Measurements from ENCODE around the gene ZNF394. TPM values are rescaled to one million over a fixed set of nuclear protein-coding genes. Genes with fewer than 3 reads are reported as not detected.
A peak's percentile ranks its signal among the peaks of the same experiment; 100 is the strongest.

ZNF394 gene
- total and polyA plus RNA-seq, 12 donors = 10.8 to 23.6 (median 16.0) TPM

GRCh38 chr7:99460651-99461050, 39.4 kb downstream of the ZNF394 start:
- Histone ChIP-seq H3K27me3 (no peaks in the 10 kb centered on the region), H3K27ac (peak overlapping the region in 3 of 10 donors; percentile 14 to 30 (median 22)), H3K4me1 (peaks cover 4 to 67% (median 44%) of the 10 kb centered on the region in 9 donors), H3K4me3 (no peak overlapping the region), H3K36me3 (peaks cover 0 to 81% (median 18%) of the 10 kb centered on the region in 9 donors), H3K9me3 (no peaks in the 10 kb centered on the region)
- 61 to 63% methylated on average over 11 of the region's 11 CpGs for WGBS, 2 donors
- peak in 4 of 8 donors; percentile 10 to 43 (median 20) for ATAC-seq
- DNase-seq = no peak
- TF ChIP-seq, protein P1, sequence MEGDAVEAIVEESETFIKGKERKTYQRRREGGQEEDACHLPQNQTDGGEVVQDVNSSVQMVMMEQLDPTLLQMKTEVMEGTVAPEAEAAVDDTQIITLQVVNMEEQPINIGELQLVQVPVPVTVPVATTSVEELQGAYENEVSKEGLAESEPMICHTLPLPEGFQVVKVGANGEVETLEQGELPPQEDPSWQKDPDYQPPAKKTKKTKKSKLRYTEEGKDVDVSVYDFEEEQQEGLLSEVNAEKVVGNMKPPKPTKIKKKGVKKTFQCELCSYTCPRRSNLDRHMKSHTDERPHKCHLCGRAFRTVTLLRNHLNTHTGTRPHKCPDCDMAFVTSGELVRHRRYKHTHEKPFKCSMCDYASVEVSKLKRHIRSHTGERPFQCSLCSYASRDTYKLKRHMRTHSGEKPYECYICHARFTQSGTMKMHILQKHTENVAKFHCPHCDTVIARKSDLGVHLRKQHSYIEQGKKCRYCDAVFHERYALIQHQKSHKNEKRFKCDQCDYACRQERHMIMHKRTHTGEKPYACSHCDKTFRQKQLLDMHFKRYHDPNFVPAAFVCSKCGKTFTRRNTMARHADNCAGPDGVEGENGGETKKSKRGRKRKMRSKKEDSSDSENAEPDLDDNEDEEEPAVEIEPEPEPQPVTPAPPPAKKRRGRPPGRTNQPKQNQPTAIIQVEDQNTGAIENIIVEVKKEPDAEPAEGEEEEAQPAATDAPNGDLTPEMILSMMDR (IDR thresholded peaks at IDR 0.05) = no peak
- intact Hi-C loops (cut with DNase I) = no loop called here

- peaks cover 0 to 91% (median 18%) of the 10 kb centered on the region in 9 donors for H3K36me3 ChIP-seq
- WGBS, 2 donors = 89 to 92% methylated on average over 8 of the region's 8 CpGs
- no peak overlapping the region for H3K27ac ChIP-seq
- H3K4me1 ChIP-seq = peaks cover 0 to 51% (median 33%) of the 10 kb centered on the region in 9 donors
- intact Hi-C loops (cut with DNase I) = no loop called here
- no peaks in the 10 kb centered on the region for H3K9me3 ChIP-seq
- H3K27me3 ChIP-seq = no peaks in the 10 kb centered on the region
- ATAC-seq (no peak), DNase-seq (no peak)
- TF ChIP-seq, protein P1 (IDR thresholded peaks at IDR 0.05) = peak in 3 of 9 donors; percentile 15 to 31 (median 16)
- no peak overlapping the region for H3K4me3 ChIP-seq
Measured at GRCh38 chr7:99459087-99459486, 41.0 kb downstream of the ZNF394 start.

- Histone ChIP-seq H3K4me1 (peaks cover 0 to 45% (median 23%) of the 10 kb centered on the region in 9 donors), H3K27me3 (no peaks in the 10 kb centered on the region), H3K4me3 (no peak overlapping the region), H3K27ac (peak overlapping the region in 1 of 10 donors; percentile 26), H3K36me3 (peaks cover 0 to 93% (median 18%) of the 10 kb centered on the region in 9 donors), H3K9me3 (no peaks in the 10 kb centered on the region)
- WGBS, 2 donors = 73 to 75% methylated on average over 26 of the region's 26 CpGs
- DNase-seq = no peak
- ATAC-seq = no peak
- intact Hi-C loops (cut with DNase I) = no loop called here
- TF ChIP-seq, protein P1 (IDR thresholded peaks at IDR 0.05) = no peak
Measured at GRCh38 chr7:99457650-99458493, 42.2 kb downstream of the ZNF394 start.

GRCh38 chr7:99457050-99457649, 42.9 kb downstream of the ZNF394 start:
- DNase-seq (no peak), ATAC-seq (no peak)
- WGBS, 2 donors = 70 to 77% methylated on average over 6 of the region's 6 CpGs
- peaks cover 0 to 93% (median 18%) of the 10 kb centered on the region in 9 donors for H3K36me3 ChIP-seq
- H3K27me3 ChIP-seq = no peaks in the 10 kb centered on the region
- intact Hi-C loops (cut with DNase I) = no loop called here
- TF ChIP-seq, protein P1 (IDR thresholded peaks at IDR 0.05) = no peak
- no peak overlapping the region for H3K4me3 ChIP-seq
- H3K4me1 ChIP-seq = peaks cover 0 to 49% (median 22%) of the 10 kb centered on the region in 9 donors
- no peaks in the 10 kb centered on the region for H3K9me3 ChIP-seq
- H3K27ac ChIP-seq = no peak overlapping the region
